NCI-H510A treated with DMSO at 0.1 percent for 48 hours (cell line): ENCODE data around the gene CSNK1A1L.

Experiments used
- DNase-seq: peaks from one replicate; lab custom pipeline; 2025; lab: John Stamatoyannopoulos, UW

The CSNK1A1L gene

DNA sequence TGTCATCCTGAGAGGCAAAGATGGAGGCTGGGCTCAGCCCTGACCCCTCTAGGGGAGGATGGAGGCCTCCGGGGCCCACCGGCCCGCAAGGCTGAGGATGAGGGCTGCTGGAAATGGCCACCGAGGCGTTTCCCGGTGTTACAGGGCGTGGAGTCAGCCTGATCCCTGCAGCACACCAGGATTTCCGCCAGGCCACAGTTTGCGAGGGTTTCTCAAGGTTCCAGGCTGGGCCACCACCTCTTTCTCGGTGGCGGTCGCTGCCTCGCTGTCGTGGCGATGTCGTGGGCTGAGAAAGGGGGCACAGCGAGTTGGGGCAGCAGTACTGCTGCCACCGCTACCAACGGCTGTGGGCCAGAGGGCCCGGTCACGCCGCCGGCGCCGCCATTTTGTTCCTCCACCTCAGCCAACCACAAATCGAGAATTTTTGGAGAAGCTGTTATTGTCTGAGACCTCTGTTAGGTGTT lies at the start of gene CSNK1A1L:
CSNK1A1L (minus strand) TSS at position 414 of the 464 bp plus-strand sequence; CDS start at position 6, 408 bp downstream.
- no peak for DNase-seq

DNA sequence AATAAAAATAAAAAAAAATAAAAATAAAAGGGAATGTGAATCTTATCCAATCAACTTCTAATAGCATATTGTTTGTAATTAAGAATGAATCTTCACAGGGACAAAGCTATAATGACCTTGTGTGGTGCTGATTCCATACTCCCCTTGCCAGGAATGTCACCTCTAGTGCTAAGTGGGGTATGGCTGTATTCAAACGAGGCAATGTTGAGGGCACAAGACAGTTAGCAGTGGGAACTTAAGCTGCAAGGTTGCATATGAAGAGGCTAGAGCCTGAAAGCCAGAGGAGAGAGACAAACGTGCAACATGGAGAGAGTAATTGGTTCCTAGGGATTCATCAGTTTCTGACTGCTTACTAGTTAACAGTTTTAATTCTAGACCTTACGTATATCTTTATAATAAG lies 43.9 kb upstream of the CSNK1A1L start:
- no peak for DNase-seq

DNA sequence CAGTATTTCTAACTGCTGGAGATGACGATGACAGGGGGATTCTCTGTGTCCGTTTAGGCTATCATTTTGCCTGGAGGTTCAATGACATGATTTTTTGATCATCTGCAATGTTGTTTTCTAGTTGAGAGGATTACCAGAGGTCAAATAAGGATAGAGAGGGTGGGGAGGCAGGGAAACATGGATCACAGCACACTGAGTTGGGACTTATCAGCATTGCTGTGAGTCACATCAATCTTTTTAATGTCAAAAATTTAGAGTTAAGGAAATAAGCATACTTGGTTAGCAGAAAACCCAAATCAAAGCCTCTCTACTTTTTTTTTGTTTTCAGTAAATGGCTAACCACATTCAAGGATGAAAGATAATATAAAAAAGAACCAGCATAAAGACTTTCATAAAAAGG lies 43.0 kb upstream of the CSNK1A1L start:
- no peak for DNase-seq

DNA sequence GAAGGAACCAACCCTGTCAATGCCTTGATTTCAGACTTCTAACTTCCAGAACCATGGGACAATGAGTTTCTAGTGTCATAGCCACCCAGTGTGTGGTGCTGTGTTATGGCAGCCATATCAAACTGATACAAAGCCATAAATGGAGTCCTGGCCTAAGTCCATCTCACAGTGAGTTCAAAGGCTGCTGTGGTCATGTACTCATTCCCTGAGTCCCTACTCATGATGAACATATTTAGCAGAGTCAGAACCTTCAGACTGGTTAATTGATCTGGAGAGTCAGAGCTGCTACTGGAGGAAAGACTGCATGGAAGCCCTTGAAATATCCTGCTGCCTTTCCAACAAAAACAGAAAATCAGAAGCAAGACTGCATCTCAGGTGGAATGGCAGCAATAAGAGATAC lies 39.2 kb upstream of the CSNK1A1L start:
- no peak for DNase-seq

DNA sequence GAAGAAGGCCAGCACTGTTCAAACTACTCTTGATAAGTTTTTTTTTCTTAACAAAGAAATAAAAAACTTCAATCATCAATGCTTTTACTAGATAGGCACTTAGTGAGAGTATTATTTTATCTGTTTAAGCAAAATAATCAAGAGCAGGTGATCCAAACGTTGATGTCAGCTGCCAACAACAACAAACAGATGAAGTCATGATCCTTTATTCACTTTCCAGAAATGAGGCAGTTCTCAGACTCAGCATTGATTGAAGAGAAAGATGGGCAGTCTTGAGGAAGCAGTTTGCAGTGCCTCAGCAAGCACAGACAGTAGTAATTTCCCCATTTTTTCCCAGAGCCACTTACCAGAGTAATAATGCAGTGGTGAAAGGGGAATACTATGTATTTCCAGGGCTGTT lies 38.4 kb upstream of the CSNK1A1L start:
- no peak for DNase-seq

DNA sequence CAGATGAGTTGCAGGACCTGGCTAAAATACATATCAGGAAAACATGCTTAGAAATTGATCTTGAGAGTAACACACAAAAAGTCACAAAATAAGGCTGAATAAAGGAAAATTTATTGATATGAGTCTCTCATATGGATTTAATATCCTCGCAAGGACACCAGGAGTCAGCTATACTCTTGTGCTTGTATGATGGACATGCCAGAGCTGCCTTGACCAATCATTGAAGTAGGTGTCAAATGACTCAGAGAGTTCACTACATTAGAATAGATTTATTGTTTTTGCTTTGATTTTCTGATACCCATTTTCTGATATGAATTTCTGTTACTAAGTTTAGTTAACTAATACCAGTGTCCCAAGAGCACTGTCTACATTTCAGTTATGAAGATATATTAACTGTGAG lies 37.4 kb upstream of the CSNK1A1L start:
- no peak for DNase-seq

DNA sequence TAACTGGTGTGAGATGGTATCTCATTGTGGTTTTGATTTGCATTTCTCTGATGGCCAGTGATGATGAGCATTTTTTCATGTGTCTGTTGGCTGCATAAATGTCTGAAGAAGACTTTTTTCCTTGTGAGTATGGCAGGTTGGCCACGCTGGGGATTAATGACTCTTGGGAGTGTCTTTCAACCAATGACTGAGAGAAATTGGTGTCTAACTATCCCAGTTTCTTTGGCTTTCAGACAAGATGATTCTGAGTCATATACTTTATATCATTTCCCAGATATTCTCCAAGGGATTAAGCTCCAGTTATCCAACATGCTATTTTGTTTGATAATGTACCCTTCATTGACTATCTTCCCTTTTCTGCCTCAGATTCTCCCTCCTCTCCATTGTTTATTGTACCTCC lies 35.5 kb upstream of the CSNK1A1L start:
- DNase-seq = no peak

DNA sequence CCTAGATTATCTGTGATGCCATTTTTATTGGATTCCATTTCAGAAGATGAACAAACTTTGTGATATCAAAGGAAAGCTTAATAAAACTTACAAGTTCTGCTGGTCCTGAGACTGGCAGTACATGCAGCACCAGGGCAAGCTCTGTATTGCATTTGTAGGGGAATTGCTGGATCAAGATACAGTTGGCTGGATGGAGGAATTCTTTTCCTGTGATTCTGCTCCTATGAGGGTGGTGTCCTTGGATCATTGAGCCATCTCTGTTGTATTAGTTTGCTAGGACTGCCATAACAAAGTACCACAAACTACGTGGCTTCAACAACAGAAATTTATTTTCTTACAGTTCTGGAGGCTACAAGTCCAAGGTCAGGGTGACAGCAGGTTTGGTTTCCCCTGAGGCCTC lies 33.9 kb upstream of the CSNK1A1L start:
- DNase-seq = no peak

DNA sequence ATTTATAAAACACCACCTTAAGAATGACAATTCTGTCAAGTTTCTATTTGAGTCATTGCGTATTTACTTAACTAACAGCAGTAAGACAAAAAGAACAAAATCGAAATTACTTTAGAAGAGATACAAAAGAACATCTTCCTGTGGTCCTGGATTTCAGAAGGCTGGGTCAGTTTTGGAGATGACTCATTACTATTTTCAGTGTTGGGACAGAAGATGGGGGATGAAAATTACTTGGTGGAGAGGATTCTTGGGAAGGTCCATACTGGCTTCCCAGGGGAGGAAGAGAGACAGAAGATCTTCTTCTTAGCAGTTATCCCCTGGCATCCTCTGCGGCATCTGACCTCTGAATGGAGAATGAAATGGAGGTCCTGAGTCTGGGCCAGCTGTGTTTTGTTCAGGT lies 33.5 kb upstream of the CSNK1A1L start:
- no peak for DNase-seq

DNA sequence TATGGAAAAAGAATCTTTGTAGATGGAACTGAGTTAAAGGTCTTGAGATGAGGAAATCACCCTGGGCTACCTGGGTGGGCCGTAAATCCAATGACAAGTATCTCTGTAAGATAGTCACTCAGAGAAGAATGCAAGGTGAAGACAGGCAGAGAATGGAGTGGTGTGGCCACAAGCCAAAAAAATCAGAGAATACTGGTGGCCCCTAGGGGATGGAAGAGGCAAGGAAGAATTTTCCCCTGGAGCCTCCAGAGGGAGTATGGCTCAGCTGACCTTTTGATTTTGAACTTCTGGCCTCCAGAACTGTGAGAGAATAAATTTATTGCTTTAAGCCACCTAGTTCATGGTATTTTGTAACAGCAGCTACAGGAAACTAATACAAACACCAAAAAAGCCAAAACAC lies 32.7 kb upstream of the CSNK1A1L start:
- no peak for DNase-seq

DNA sequence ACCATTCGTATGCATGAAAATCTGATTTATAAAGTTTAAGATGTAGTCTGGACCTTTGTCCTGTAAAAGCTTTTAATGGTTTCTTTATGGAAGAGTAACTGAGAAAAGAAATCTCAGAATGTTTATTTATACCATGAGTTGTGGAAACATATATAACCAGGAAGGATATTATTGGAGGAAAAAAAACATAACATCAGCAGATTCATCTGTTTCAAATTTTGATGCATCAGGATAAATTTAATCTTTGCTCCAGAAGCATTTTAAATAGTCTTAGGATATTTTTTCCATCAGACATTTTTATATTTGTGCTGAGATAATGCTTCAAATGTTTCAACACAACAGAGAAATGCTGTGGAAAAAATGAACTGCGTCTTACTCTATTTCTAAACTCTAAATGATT lies 31.2 kb upstream of the CSNK1A1L start:
- no peak for DNase-seq

DNA sequence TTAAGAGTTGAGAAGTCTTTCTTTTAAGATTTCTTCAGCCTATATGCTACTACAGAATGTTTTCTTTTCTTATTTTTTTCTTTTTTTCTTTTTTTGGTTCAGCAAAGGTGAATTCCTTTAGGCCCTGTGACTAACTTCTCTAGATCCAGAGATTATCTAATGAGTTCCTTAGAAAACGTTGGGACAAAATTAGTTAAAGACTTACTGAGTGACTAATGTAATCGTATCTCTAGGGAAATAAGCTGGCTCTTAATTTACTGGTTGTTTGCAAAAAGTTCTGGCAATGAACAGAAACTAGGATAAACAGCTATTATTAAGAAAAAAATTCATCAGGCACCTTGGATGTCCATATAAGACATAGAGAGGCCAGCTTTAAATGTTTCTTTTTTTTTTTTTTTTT lies 30.7 kb upstream of the CSNK1A1L start:
- no peak for DNase-seq

DNA sequence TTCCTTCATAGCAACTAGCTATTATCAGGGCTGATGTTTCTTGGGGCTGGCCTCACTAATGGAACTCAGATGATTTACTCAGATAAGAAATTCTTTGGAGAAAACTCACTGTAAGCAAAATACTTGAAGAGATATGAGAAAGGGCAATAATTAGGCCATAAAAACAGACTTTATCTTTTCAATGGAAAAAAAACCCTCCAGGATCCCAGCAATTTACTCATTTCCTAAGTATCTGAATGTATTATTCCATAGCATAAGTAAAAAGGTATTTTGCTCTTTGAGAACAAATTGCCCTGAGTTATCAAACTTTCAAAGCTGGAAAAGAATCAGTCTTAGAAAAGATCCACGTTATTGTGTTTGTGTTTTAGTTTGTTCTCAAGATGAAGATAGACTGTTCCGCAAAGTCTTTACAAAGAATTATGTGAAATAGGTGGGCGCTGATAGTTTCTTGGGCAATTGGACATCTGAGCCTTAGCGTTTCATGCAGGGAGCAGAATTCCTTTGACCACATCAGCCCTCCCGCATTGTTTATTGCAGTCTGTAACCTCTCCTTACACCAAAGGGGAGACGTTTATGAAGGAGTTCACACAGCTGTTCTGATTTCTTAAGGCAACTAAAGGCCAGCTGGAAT lies 29.1 kb upstream of the CSNK1A1L start:
- DNase-seq = no peak

DNA sequence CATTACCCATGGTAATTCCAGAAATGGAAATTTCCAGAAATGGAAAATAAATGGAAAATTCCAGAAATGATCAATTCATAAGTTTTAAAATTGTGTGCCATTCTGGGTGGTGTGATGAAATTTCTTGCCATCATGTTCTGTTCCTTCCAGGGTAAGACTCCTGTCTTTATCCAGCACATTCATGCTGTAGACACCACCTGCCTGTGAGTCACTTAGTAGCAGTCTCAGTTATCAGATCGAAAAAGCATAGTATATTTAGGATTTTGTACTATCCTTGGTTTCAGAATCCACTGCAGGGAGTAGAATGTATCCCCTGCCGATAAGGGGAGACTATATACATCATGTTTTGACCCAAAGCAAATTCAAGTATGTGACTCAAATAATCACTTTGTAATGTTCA lies 26.7 kb upstream of the CSNK1A1L start:
- DNase-seq = no peak

DNA sequence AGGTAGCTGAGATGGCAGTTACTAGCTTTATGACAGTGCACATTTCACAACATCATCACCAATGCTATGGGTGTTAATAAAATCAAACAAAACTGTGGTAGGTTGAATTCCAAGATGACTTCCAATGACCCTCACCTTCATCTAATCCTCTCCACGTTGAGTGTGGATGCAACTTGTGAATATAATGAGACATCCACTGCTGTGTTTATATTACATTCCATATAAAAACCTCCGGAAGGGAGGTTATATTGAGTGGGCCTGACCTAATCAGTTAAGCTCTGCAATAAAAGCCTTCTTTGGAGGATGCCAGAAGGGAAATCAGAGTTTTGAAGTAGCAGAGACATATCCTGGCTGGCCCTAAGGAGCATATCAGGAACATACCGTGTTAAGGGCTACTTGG lies 25.6 kb upstream of the CSNK1A1L start:
- DNase-seq = no peak

DNA sequence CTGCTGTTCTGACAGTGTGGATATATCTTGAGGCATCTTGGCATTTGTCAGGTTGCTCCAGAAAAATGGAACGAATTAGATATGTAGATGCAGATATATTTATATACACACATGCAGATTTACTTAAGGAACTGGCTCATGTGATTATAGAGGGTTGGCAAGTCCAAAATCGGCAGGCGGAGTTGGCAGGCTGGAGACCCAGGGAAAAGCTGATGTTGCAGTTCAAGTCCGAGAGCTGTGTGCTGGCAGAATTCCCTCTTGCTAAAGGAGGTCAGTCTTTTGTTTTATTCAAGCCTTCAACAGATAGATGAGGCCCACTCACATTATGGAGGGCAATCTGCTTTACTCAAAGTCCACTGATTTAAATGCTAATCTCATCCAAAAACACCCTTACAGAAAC lies 24.4 kb upstream of the CSNK1A1L start:
- no peak for DNase-seq

DNA sequence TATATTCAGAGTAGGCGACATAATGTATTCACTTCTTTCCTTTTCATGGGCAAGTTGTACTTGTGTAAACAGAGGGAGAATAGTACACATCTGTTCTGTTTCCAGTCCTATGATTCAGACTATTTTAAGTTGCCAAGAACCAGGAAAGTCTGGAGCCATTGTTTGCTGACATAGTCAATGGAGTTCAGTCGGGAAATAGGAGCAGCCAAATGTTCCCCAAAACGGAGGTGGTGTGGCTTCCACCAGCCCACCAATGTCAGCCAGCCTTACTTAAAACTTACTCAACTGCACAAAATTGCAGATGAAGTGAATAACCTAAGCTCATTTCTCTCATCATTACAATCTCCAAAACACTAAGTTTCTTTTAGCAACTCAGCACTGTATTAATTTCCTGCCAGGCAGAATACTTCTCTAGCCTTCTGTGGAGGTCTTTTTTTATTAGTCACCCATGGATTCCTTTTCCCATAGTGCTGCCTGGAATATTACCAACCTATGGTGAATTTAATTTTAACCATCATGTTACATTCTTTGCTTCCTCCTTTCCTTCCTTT lies 22.3 kb upstream of the CSNK1A1L start:
- no peak for DNase-seq

DNA sequence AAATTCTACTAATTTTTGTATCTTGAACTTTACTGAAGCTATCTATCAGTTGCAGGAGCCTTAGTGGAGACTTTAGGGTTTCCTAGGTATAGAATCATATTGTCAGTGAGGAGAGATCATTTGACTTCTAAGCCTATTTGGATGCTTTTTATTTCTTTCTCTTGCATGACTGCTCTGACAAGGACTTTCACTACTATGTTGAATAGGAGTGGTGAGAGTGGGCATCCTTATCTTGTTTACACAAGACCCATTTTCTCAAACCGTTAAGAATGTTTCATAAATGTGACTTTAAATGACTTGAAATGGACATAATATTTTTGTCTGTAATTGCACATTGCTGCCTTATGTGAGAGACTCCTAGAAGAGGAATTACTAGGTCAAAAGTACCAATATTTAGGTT lies 17.9 kb upstream of the CSNK1A1L start:
- no peak for DNase-seq

DNA sequence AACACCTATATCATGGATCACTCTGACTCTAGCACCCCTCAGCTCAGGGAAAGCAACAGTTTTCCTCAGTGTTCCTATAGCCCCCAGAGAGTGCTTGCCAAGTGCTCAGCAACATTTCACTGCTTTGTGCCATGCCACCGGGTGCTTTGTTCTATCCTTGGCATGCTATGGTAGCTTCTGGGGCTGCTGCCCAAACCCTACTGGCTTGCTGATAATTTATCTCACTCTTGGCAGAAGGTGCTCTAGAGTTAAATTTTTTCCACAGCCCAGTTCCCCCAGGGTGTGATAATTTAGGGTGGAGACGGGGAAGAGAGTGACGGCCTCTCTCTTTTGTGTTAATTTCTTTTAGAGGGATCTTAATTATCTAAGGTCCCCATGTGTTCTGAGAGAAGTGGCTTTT lies 12.6 kb upstream of the CSNK1A1L start:
- DNase-seq = no peak

DNA sequence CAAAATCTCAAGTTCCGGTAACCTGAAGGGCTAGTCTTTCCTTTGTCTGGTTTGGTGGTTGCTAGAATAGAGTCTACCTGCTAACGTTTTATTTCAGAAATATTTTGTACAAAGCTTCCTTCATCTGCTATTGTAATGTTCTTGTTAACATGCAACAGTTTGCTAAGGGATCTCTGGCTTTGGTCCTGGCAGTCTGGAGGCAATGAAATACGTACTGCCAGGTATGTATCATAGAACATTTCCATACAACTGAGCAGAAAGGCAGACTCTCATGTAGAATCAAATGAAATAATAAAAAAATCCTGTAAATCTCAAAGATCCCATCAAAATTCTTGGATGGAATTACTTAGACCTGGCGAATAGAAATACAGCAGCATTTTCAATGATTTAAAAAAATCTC lies 8.8 kb upstream of the CSNK1A1L start:
- no peak for DNase-seq

DNA sequence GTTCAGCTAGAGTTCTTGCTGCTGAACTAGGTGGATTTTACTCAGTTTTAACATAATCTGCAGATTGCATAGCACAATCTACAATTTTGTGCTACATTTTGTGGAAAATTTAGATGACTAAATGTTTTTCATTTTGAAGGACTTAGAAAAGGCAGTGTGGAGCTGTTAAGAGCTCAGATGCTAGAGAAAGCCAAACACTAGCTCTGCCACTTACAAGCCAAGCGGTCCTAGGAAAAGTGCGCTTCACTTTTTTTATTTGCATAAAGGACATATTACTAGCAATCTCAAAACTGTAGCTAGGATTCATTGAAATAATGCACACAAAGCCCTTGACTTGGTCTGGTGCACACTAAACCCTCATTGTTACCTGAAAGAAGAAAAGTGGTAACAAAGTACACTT lies 8.1 kb upstream of the CSNK1A1L start:
- peak; percentile 31 for DNase-seq

DNA sequence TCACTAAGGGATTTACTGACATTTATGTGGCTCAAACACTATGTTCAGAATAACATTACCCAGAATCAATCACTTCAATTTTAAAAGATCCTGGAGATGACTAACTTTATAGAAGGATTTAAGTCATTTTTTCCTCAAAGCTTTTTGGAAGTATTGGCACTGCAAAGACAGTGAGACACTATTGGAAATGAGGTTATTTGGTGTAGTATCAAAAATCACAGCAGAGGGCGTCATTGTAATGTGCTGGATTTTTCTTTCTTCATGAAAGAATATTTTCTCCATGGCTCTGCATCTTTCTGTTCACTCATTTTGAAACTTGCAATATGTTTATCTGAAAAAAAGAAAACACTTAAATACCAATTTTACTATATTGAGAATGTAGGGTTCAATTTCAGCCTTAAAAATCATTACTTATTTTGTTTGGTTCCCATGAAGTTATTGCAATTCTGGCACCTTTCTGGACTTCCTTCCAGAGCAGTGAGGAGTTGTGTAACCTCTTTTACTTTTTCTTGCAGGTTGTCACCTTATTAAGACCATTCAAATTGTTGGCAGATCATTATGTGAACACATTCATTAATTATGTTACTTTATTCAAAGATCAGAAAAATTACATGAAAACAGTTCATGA lies 3.7 kb upstream of the CSNK1A1L start:
- peak; percentile 39 for DNase-seq

DNA sequence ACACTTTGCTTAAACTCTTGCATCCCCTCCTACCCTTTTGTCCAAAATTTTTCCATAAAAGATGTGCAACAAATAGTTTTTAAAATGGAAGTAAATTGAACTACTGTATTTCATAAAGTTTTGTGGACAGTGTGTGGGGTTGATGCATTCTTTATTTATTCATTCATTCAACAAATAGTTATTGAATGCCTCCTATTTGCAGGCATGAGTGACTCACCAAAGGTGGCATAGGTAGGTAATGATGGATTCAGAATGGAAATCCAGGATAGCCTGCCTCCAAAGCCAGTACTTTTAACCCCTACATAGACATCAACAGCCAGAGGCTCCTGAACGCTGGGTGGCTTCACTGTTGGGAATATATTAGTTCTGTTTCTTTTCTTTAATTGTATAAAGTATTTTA lies 2.4 kb upstream of the CSNK1A1L start:
- DNase-seq = no peak

DNA sequence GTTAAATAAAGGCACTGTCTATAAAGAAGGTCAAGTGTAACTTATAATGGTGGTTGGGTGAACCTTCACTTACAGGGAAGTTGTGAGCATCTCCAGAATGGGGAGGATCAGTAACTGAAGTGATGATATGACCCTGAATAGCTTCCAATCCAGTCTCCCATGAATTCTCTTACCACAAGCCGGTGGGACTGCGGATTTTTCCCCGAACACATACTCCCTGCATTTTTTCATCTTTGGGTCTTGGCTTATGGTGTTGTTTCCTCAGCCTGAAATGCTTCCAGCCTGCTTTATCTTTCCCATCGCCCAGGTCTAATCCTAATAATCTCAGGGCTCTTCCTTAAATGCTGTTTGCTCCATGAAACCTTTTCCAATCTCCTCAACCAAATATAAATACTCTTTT lies 2.0 kb upstream of the CSNK1A1L start:
- no peak for DNase-seq
